Measurements from ENCODE around the gene TVP23C. TPM values are rescaled to one million over a fixed set of nuclear protein-coding genes. Genes with fewer than 3 reads are reported as not detected.

The TVP23C gene
- total RNA-seq, 1 experiment from 2014 or later = 16.9 TPM

DNA sequence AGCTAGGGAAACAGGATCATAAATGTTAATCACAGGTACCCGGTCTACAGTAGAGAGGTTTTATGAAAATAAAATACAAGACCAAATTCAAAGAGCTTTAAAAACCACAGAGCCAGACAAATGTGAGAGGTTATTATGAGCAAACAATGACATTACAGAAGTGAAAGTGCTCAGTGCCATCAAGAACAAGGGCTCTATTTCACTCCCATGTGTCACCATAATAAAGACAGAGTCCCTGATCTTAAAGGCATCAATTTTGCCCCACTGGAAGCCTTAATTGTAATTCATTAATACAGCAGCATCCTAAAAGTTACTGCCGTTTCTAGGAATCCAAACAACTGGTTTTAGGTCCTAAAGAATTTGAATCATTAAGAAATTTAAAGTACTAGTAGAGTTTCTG, 52.1 kb downstream of the TVP23C start:
- no peak overlapping the region for H2BK15ac ChIP-seq (ENCODE audit: low read depth, low read length)
- no peaks in the 10 kb centered on the region for H3K9me3 ChIP-seq (ENCODE audit: control insufficient read depth, low read depth, low read length)
- no peak overlapping the region for H4K8ac ChIP-seq (replicated peaks; ENCODE audit: insufficient read length, low read depth, low read length)
- no peaks in the 10 kb centered on the region for H3K27me3 ChIP-seq (ENCODE audit: insufficient read depth, low read length)
- Mint-ChIP-seq H3K27ac (0 out of 7 replicates have a peak overlapping the region, but pooled peaks of 1 of the 3 experiments have one; percentile 51), H3K27me3 (ENCODE audit: low read depth) (no peaks in the 10 kb centered on the region), H3K36me3 (ENCODE audit: insufficient read depth in 1 of 3, low read depth in 3 of 3) (peaks cover 34 to 55% (median 37%) of the 10 kb centered on the region in 3 experiments), H3K9me3 (no peaks in the 10 kb centered on the region), H3K4me1 (0 out of 4 replicates have a peak, but pooled peaks cover 0 to 2% of the 10 kb centered on the region in 2 experiments), H3K4me3 (no peak overlapping the region)
- H4K20me1 ChIP-seq (ENCODE audit: control insufficient read depth, insufficient read depth, insufficient read length) = no peaks in the 10 kb centered on the region
- TF ChIP-seq, protein P1, sequence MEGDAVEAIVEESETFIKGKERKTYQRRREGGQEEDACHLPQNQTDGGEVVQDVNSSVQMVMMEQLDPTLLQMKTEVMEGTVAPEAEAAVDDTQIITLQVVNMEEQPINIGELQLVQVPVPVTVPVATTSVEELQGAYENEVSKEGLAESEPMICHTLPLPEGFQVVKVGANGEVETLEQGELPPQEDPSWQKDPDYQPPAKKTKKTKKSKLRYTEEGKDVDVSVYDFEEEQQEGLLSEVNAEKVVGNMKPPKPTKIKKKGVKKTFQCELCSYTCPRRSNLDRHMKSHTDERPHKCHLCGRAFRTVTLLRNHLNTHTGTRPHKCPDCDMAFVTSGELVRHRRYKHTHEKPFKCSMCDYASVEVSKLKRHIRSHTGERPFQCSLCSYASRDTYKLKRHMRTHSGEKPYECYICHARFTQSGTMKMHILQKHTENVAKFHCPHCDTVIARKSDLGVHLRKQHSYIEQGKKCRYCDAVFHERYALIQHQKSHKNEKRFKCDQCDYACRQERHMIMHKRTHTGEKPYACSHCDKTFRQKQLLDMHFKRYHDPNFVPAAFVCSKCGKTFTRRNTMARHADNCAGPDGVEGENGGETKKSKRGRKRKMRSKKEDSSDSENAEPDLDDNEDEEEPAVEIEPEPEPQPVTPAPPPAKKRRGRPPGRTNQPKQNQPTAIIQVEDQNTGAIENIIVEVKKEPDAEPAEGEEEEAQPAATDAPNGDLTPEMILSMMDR (conservative IDR thresholded peaks at IDR 0.05) = no peak
- H3K4me1 ChIP-seq (ENCODE audit: insufficient read depth, low read length) = no peaks in the 10 kb centered on the region
- no peaks in the 10 kb centered on the region for H3K79me2 ChIP-seq (ENCODE audit: insufficient read depth, low read length)
- no peak overlapping the region for H3K56ac ChIP-seq (ENCODE audit: insufficient read length, low read depth, low read length)
- no peak overlapping the region for H2BK20ac ChIP-seq (ENCODE audit: low read depth, low read length, poor library complexity, severe bottlenecking)
- no peak overlapping the region for H3K23ac ChIP-seq (ENCODE audit: insufficient read length, low read depth, low read length)
- no peak overlapping the region for H3K18ac ChIP-seq (ENCODE audit: insufficient read length, low read depth, low read length)
- H2BK12ac ChIP-seq (ENCODE audit: insufficient read length, low read depth, low read length) = no peak overlapping the region
- no peak overlapping the region for H3K27ac ChIP-seq (ENCODE audit: insufficient read length, low read depth, low read length)
- H3K23me2 ChIP-seq (ENCODE audit: insufficient read length, low read depth, low read length, poor library complexity, severe bottlenecking) = no peaks in the 10 kb centered on the region
- no peak overlapping the region for H2AFZ ChIP-seq (ENCODE audit: low read length)
- H3T11ph ChIP-seq (ENCODE audit: low read length) = no peak overlapping the region
- no CpG with 5 or more reads among the region's 2 CpGs for WGBS (ENCODE audit: extremely low coverage, insufficient read length, low lambda C conversion rate)
- H2AK5ac ChIP-seq (ENCODE audit: insufficient read length, low read length) = no peak overlapping the region
- no peak overlapping the region for H4K91ac ChIP-seq (ENCODE audit: insufficient read length, low read depth, low read length)
- H3K4ac ChIP-seq (ENCODE audit: low read depth, low read length) = no peak overlapping the region
- no peak overlapping the region for H2BK5ac ChIP-seq (ENCODE audit: insufficient read length, low read length)
- no peak overlapping the region for H2BK120ac ChIP-seq (ENCODE audit: low read depth, low read length, poor library complexity, severe bottlenecking)
- no peak overlapping the region for H3K4me2 ChIP-seq (ENCODE audit: insufficient read depth, insufficient read length, low read length)
- no peak overlapping the region for H4K5ac ChIP-seq (ENCODE audit: insufficient read length, low read depth, low read length)
- H3K14ac ChIP-seq (ENCODE audit: insufficient read depth, low read length) = no peak overlapping the region
- DNase-seq = no peak
- no peak overlapping the region for H3K9ac ChIP-seq (ENCODE audit: extremely low read depth, insufficient read length, low read length)
- H3K79me1 ChIP-seq (ENCODE audit: insufficient read depth, low read depth, low read length, poor library complexity, severe bottlenecking) = no peaks in the 10 kb centered on the region

Measured in H9 (cell line).